HCT116 (cell line): ENCODE data around the gene RIPOR2. TPM values are rescaled to one million over a fixed set of nuclear protein-coding genes. Genes with fewer than 3 reads are reported as not detected.

Experiments
- ATAC-seq: fragments of 200-7000 bp; cut with Tn5 transposase; 2 replicates; pipeline ENCODE4 v1.9.1; 2020; ENCODE audit warnings: mild to moderate bottlenecking, moderate library complexity
- BruUV-seq: library from RNA; stranded (reverse); fragments of 400-500 nt; replicated peaks from 2 replicates; lab custom pipeline; 2021; lab: Mats Ljungman, UMichigan
- CTCF ChIA-PET: fragments of 300-600 bp; sonication (Branson Sonifier 250); formaldehyde crosslinking; loops from one replicate; lab custom pipeline; 2021; ENCODE audit warnings: antibody characterized with exemption; lab: Charles Lee
- POLR2A ChIA-PET: fragments of 300-600, 350-600 bp; sonication (Branson Sonifier 250); formaldehyde crosslinking; loops from one replicate; lab custom pipeline; 2021; ENCODE audit warnings: antibody characterized with exemption; lab: Charles Lee
- RAD21 ChIA-PET, 2 experiments: fragments of 300-600 bp; sonication (Branson Sonifier 250); formaldehyde crosslinking; loops; one replicate each; lab custom pipeline; 2023; ENCODE audit warnings: low total read pairs in 2 of 2; ENCODE audit not compliant: uncharacterized antibody in 2 of 2, unreplicated experiment in 2 of 2, low non-redundant PET in 1 of 2; lab: Charles Lee
- DNase-seq: peaks from one replicate; pipeline ENCODE4 v3.0.0-alpha.2; 2010; ENCODE audit warnings: low read depth, low spot score
- H2AFZ ChIP-seq: fragments of 200-600 bp; shearing (Covaris generic), sonication (generic); 2 replicates; pipeline ENCODE4 v1.6.1; 2017; ENCODE audit warnings: low read depth, mixed run types, mixed read lengths, antibody characterized with exemption, low read length; ENCODE audit not compliant: poor library complexity, severe bottlenecking
- H3K27ac ChIP-seq: 2 replicates; pipeline ENCODE4 v1.5.1; 2012; ENCODE audit warnings: low read depth, low read length
- H3K27me3 ChIP-seq: fragments of 200-600 bp; sonication (generic); 2 replicates; pipeline ENCODE4 v1.6.1; 2016; ENCODE audit warnings: mixed run types, low read length, mixed read lengths; ENCODE audit not compliant: insufficient read depth
- H3K36me3 ChIP-seq, 2 experiments: fragments of 200-500 bp in 1 of 2; fragments of 200-600 bp in 1 of 2; sonication (Bioruptor generic) in 1 of 2; sonication (generic) in 1 of 2; 2 replicates each; pipeline versions ENCODE4 v1.5.1 to v1.6.1; 2014 to 2016; ENCODE audit warnings: low read length in 2 of 2, inconsistent platforms in 1 of 2, mixed read lengths in 1 of 2, mixed run types in 1 of 2; ENCODE audit not compliant: insufficient read depth in 2 of 2, control insufficient read depth in 1 of 2
- H3K4me1 ChIP-seq, 2 experiments: fragments of 200-600 bp in 1 of 2; sonication (generic) in 1 of 2; 2 replicates each; pipeline versions ENCODE4 v1.5.1 to v1.6.1; 2012 to 2017; ENCODE audit warnings: low read length in 2 of 2, inconsistent platforms in 1 of 2, mild to moderate bottlenecking in 1 of 2, mixed read lengths in 1 of 2, mixed run types in 1 of 2, moderate library complexity in 1 of 2; ENCODE audit not compliant: insufficient read depth in 2 of 2, control insufficient read depth in 1 of 2
- H3K4me2 ChIP-seq: fragments of 200-600 bp; sonication (generic); 2 replicates; pipeline ENCODE4 v1.6.1; 2017; ENCODE audit warnings: mixed run types, low read length, mixed read lengths
- H3K4me3 ChIP-seq, 2 experiments: fragments of 200-600 bp in 1 of 2; sonication (generic) in 1 of 2; replicated peaks in 1 of 2; 2 replicates each; pipeline ENCODE4 v1.5.1; 2011 to 2016; ENCODE audit warnings: low read length in 2 of 2, control low read depth in 1 of 2, low read depth in 1 of 2, mild to moderate bottlenecking in 1 of 2, mixed read lengths in 1 of 2, mixed run types in 1 of 2
- H3K79me2 ChIP-seq: fragments of 200-600 bp; sonication (generic); 2 replicates; pipeline ENCODE4 v1.6.1; 2017; ENCODE audit warnings: mild to moderate bottlenecking, mixed run types, low read length, moderate library complexity, mixed read lengths; ENCODE audit not compliant: insufficient read depth
- H3K9ac ChIP-seq: fragments of 200-600 bp; sonication (generic); 2 replicates; pipeline ENCODE4 v1.6.1; 2016; ENCODE audit warnings: low read length, mixed read lengths
- H3K9me2 ChIP-seq: fragments of 200-600 bp; sonication (generic), shearing (Covaris generic); 2 replicates; pipeline ENCODE4 v1.6.1; 2017; ENCODE audit warnings: mixed run types, mild to moderate bottlenecking, moderate library complexity; ENCODE audit not compliant: insufficient read depth
- H3K9me3 ChIP-seq, 2 experiments: fragments of 200-500 bp in 1 of 2; fragments of 200-600 bp in 1 of 2; sonication (Bioruptor generic) in 1 of 2; sonication (generic) in 1 of 2; 2 replicates each; pipeline ENCODE4 v1.6.1; 2014 to 2017; ENCODE audit warnings: low read length in 2 of 2, mixed read lengths in 2 of 2, inconsistent platforms in 1 of 2, low read depth in 1 of 2, mild to moderate bottlenecking in 1 of 2, mixed run types in 1 of 2, moderate library complexity in 1 of 2; ENCODE audit not compliant: control insufficient read depth in 1 of 2, insufficient read depth in 1 of 2
- H4K20me1 ChIP-seq: fragments of 200-600 bp; sonication (generic), shearing (Covaris generic); 2 replicates; pipeline ENCODE4 v1.6.1; 2017; ENCODE audit warnings: mixed run types, mild to moderate bottlenecking, moderate library complexity; ENCODE audit not compliant: insufficient read depth
- CBX3 ChIP-seq: IDR thresholded peaks from 2 replicates; pipeline ENCODE4 v1.6.1; 2012; ENCODE audit warnings: low read depth
- EGR1 ChIP-seq: IDR thresholded peaks from 2 replicates; pipeline ENCODE4 v1.6.1; 2012; ENCODE audit warnings: low read depth
- POLR2A ChIP-seq: IDR thresholded peaks from 2 replicates; pipeline ENCODE4 v1.7.0; 2011; ENCODE audit warnings: borderline replicate concordance; ENCODE audit not compliant: insufficient read depth, insufficient read length; ENCODE audit errors: extremely low read depth
- POLR2AphosphoS5 ChIP-seq: IDR thresholded peaks from 2 replicates; pipeline ENCODE4 v1.6.1; 2011; ENCODE audit warnings: mild to moderate bottlenecking, low read depth, low read length, moderate library complexity
- SIN3A ChIP-seq: IDR thresholded peaks from 2 replicates; pipeline ENCODE4 v1.6.1; 2012; ENCODE audit warnings: low read depth
- SP1 ChIP-seq: IDR thresholded peaks from 2 replicates; pipeline ENCODE4 v1.6.1; 2012; ENCODE audit warnings: low read depth
- SRF ChIP-seq: IDR thresholded peaks from 2 replicates; pipeline ENCODE4 v1.6.1; 2012; ENCODE audit warnings: low read depth
- YY1 ChIP-seq: IDR thresholded peaks from 2 replicates; pipeline ENCODE4 v1.6.1; 2011; ENCODE audit warnings: low read length, low read depth, moderate library complexity, mild to moderate bottlenecking; ENCODE audit not compliant: insufficient replicate concordance; ENCODE audit errors: extremely low read depth
- intact Hi-C: fragments of 100-400 bp; cut with micrococcal nuclease; formaldehyde crosslinking; loops from 2 replicates; pipeline ENCODE4 v1.10.0; 2022
- total RNA-seq: library from RNA; stranded (reverse); gene quantifications from one replicate; pipeline ENCODE4 v1.2.1, GENCODE V29; 2021; ENCODE audit not compliant: unreplicated experiment
- TF ChIP-seq, protein P1 (sequence below): IDR thresholded peaks from 2 replicates; pipeline ENCODE4 v1.6.1; 2011; ENCODE audit warnings: mild to moderate bottlenecking, low read length, moderate library complexity; ENCODE audit not compliant: insufficient replicate concordance; ENCODE audit errors: extremely low read depth
- TF ChIP-seq, protein P2 (sequence below), 3 experiments: fragments of 200-600 bp in 1 of 3; sonication (generic) in 1 of 3; IDR thresholded peaks in 2 of 3; conservative IDR thresholded peaks in 1 of 3; 2 replicates each; pipeline ENCODE4 v1.5.1; 2012 to 2017; ENCODE audit warnings: low read depth in 2 of 3, low read length in 2 of 3, antibody characterized with exemption in 1 of 3, borderline replicate concordance in 1 of 3, control low read depth in 1 of 3, mild to moderate bottlenecking in 1 of 3, mixed read lengths in 1 of 3, mixed run types in 1 of 3, moderate library complexity in 1 of 3; ENCODE audit not compliant: insufficient read depth in 1 of 3
- TF ChIP-seq, protein P3 (sequence below): IDR thresholded peaks from 2 replicates; pipeline ENCODE4 v1.6.1; 2012
- TF ChIP-seq, protein P4 (sequence below): IDR thresholded peaks from 2 replicates; pipeline ENCODE4 v1.6.1; 2012

The RIPOR2 gene
- total RNA-seq, 1 experiment from 2014 or later: 0.44 TPM

DNA sequence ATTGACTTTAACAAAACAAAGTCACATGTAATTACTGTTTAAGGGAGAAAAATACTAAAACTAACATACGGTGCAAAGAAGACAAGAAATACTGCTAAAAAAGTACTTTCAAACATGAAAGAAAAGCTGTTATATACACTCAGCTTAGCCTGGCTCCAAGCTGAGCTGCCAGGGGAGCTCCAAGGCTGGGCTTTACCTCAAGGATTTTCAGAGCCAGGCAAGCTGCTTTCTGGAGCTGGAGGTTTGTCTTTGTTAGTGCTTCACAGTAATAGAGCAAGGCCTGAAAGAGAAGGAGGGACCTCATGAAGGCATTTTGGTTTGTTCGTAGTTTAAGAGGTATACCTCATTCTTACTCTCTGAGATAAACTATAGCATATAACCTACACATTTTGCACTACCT is 117.4 kb downstream of the RIPOR2 start:
- no TSS peak for BruUV-seq
- CTCF ChIA-PET: no interaction called here

More for the DNA sequence above, 117.4 kb downstream of the RIPOR2 start:
- H3K4me2 ChIP-seq: no peak overlapping the region
- DNase-seq: no peak
- no peaks in the 10 kb centered on the region for H3K79me2 ChIP-seq
- no peak overlapping the region for H3K4me3 ChIP-seq
- H3K9me3 ChIP-seq: no peaks in the 10 kb centered on the region
- H3K27ac ChIP-seq: no peak overlapping the region
- ATAC-seq: no peak
- POLR2A ChIA-PET: no interaction called here
- no peaks in the 10 kb centered on the region for H4K20me1 ChIP-seq
- H3K36me3 ChIP-seq: no peaks in the 10 kb centered on the region
- RAD21 ChIA-PET: no interaction called here
- TF ChIP-seq, protein P1, sequence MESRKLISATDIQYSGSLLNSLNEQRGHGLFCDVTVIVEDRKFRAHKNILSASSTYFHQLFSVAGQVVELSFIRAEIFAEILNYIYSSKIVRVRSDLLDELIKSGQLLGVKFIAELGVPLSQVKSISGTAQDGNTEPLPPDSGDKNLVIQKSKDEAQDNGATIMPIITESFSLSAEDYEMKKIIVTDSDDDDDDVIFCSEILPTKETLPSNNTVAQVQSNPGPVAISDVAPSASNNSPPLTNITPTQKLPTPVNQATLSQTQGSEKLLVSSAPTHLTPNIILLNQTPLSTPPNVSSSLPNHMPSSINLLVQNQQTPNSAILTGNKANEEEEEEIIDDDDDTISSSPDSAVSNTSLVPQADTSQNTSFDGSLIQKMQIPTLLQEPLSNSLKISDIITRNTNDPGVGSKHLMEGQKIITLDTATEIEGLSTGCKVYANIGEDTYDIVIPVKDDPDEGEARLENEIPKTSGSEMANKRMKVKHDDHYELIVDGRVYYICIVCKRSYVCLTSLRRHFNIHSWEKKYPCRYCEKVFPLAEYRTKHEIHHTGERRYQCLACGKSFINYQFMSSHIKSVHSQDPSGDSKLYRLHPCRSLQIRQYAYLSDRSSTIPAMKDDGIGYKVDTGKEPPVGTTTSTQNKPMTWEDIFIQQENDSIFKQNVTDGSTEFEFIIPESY: no peak
- TF ChIP-seq, protein P2, sequence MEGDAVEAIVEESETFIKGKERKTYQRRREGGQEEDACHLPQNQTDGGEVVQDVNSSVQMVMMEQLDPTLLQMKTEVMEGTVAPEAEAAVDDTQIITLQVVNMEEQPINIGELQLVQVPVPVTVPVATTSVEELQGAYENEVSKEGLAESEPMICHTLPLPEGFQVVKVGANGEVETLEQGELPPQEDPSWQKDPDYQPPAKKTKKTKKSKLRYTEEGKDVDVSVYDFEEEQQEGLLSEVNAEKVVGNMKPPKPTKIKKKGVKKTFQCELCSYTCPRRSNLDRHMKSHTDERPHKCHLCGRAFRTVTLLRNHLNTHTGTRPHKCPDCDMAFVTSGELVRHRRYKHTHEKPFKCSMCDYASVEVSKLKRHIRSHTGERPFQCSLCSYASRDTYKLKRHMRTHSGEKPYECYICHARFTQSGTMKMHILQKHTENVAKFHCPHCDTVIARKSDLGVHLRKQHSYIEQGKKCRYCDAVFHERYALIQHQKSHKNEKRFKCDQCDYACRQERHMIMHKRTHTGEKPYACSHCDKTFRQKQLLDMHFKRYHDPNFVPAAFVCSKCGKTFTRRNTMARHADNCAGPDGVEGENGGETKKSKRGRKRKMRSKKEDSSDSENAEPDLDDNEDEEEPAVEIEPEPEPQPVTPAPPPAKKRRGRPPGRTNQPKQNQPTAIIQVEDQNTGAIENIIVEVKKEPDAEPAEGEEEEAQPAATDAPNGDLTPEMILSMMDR (IDR thresholded peaks at IDR 0.05 in 2 of 3, conservative IDR thresholded peaks at IDR 0.05 in 1 of 3; ENCODE audit: borderline replicate concordance in 1 of 3, insufficient read depth in 1 of 3, low read depth in 2 of 3, low read length in 2 of 3): no peak
- no peak for TF ChIP-seq SIN3A
- no peak for TF ChIP-seq POLR2AphosphoS5
- no peak for TF ChIP-seq SP1
- TF ChIP-seq CBX3: no peak
- TF ChIP-seq POLR2A: no peak
- no peak for TF ChIP-seq EGR1
- TF ChIP-seq, protein P3, sequence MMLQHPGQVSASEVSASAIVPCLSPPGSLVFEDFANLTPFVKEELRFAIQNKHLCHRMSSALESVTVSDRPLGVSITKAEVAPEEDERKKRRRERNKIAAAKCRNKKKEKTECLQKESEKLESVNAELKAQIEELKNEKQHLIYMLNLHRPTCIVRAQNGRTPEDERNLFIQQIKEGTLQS: no peak
- TF ChIP-seq YY1: no peak
- TF ChIP-seq, protein P4, sequence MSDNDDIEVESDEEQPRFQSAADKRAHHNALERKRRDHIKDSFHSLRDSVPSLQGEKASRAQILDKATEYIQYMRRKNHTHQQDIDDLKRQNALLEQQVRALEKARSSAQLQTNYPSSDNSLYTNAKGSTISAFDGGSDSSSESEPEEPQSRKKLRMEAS: no peak
- no peak for TF ChIP-seq SRF
- intact Hi-C loops: no loop called here
- no peak overlapping the region for H3K9ac ChIP-seq
- H2AFZ ChIP-seq: no peak overlapping the region
- no peaks in the 10 kb centered on the region for H3K27me3 ChIP-seq
- H3K4me1 ChIP-seq: no peaks in the 10 kb centered on the region
- H3K9me2 ChIP-seq: no peaks in the 10 kb centered on the region
